Mesenchymal stem cell (in vitro differentiated cells and primary cell): ENCODE measurements around the gene NXPH3.
A peak's percentile ranks its signal among the peaks of the same experiment; 100 is the strongest.

Experiments
- DNase-seq: peaks from one replicate; pipeline ENCODE4 v3.0.0-alpha.2; 2013
- H2AFZ ChIP-seq: one replicate; pipeline ENCODE4 v1.6.1; 2013; ENCODE audit warnings: low read depth, mild to moderate bottlenecking, control low read depth, inconsistent platforms, low read length, moderate library complexity
- H2AK5ac ChIP-seq: 2 replicates; pipeline ENCODE4 v1.6.1; 2013; ENCODE audit warnings: low read length, moderate library complexity, mild to moderate bottlenecking, inconsistent platforms; ENCODE audit not compliant: severe bottlenecking
- H2BK120ac ChIP-seq: one replicate; pipeline ENCODE4 v1.6.1; 2013; ENCODE audit warnings: low read depth, mild to moderate bottlenecking, inconsistent platforms, low read length, moderate library complexity
- H2BK12ac ChIP-seq, 2 experiments: one replicate each; pipeline ENCODE4 v1.6.1; 2013; ENCODE audit warnings: inconsistent platforms in 2 of 2, low read length in 2 of 2, mild to moderate bottlenecking in 2 of 2, moderate library complexity in 2 of 2, control low read depth in 1 of 2
- H2BK15ac ChIP-seq: one replicate; pipeline ENCODE4 v1.6.1; 2013; ENCODE audit warnings: mild to moderate bottlenecking, low read depth, inconsistent platforms; ENCODE audit not compliant: poor library complexity, severe bottlenecking
- H2BK5ac ChIP-seq: 2 replicates; pipeline ENCODE4 v1.6.1; 2013; ENCODE audit warnings: low read depth, mild to moderate bottlenecking, low read length, control low read depth, inconsistent platforms; ENCODE audit not compliant: poor library complexity, severe bottlenecking
- H3K14ac ChIP-seq, 2 experiments: one replicate each; pipeline ENCODE4 v1.6.1; 2013; ENCODE audit warnings: inconsistent platforms in 2 of 2, low read length in 2 of 2, control low read depth in 1 of 2, mild to moderate bottlenecking in 1 of 2, moderate library complexity in 1 of 2
- H3K18ac ChIP-seq, 2 experiments: one replicate each; pipeline ENCODE4 v1.6.1; 2013; ENCODE audit warnings: inconsistent platforms in 2 of 2, low read length in 2 of 2, control low read depth in 1 of 2, low read depth in 1 of 2, mild to moderate bottlenecking in 1 of 2
- H3K23ac ChIP-seq, 2 experiments: one replicate each; pipeline ENCODE4 v1.6.1; 2013; ENCODE audit warnings: inconsistent platforms in 2 of 2, low read length in 2 of 2, mild to moderate bottlenecking in 2 of 2, moderate library complexity in 2 of 2, control low read depth in 1 of 2
- H3K27ac ChIP-seq: 2 replicates; pipeline ENCODE4 v1.5.1; 2013; ENCODE audit warnings: mild to moderate bottlenecking, moderate library complexity, low read length, control low read depth, inconsistent platforms; ENCODE audit not compliant: poor library complexity, severe bottlenecking
- H3K27me3 ChIP-seq, 2 experiments: 2 replicates each; pipeline versions ENCODE4 v1.6.1 to v1.7.0; 2013; ENCODE audit warnings: low read length in 2 of 2, mild to moderate bottlenecking in 2 of 2, moderate library complexity in 2 of 2, control low read depth in 1 of 2, inconsistent platforms in 1 of 2; ENCODE audit not compliant: control insufficient read depth in 1 of 2, insufficient read depth in 1 of 2
- H3K36me3 ChIP-seq, 2 experiments: 2 replicates each; pipeline versions ENCODE4 v1.6.1 to v1.7.0; 2013; ENCODE audit warnings: low read length in 2 of 2, control low read depth in 1 of 2, inconsistent platforms in 1 of 2, low read depth in 1 of 2, mild to moderate bottlenecking in 1 of 2; ENCODE audit not compliant: insufficient read depth in 2 of 2, control insufficient read depth in 1 of 2
- H3K4ac ChIP-seq, 2 experiments: one replicate each; pipeline ENCODE4 v1.6.1; 2013; ENCODE audit warnings: inconsistent platforms in 2 of 2, low read length in 2 of 2, mild to moderate bottlenecking in 2 of 2, moderate library complexity in 2 of 2, control low read depth in 1 of 2, low read depth in 1 of 2
- H3K4me1 ChIP-seq: 2 replicates; pipeline ENCODE4 v1.6.1; 2013; ENCODE audit warnings: low read depth, low read length, control low read depth; ENCODE audit not compliant: control insufficient read depth, insufficient read depth
- H3K4me2 ChIP-seq: 2 replicates; pipeline ENCODE4 v1.6.1; 2013; ENCODE audit warnings: low read length, mild to moderate bottlenecking, inconsistent platforms; ENCODE audit not compliant: poor library complexity, severe bottlenecking
- H3K4me3 ChIP-seq, 2 experiments: 2 replicates each; pipeline versions ENCODE4 v1.5.1 to v1.7.0; 2013; ENCODE audit warnings: low read length in 2 of 2, mild to moderate bottlenecking in 2 of 2, control low read depth in 1 of 2, low read depth in 1 of 2; ENCODE audit not compliant: insufficient read depth in 1 of 2
- H3K79me1 ChIP-seq: replicated peaks from 2 replicates; pipeline ENCODE4 v1.6.1; 2013; ENCODE audit warnings: mild to moderate bottlenecking, control low read depth, low read length, inconsistent platforms; ENCODE audit not compliant: poor library complexity, severe bottlenecking
- H3K9ac ChIP-seq: 2 replicates; pipeline ENCODE4 v1.7.0; 2013; ENCODE audit warnings: mild to moderate bottlenecking, low read length, moderate library complexity
- H3K9me3 ChIP-seq: 2 replicates; pipeline ENCODE4 v1.7.0; 2013; ENCODE audit warnings: mild to moderate bottlenecking, low read length; ENCODE audit not compliant: control insufficient read depth
- H4K8ac ChIP-seq: one replicate; pipeline ENCODE4 v1.6.1; 2013; ENCODE audit warnings: inconsistent platforms, mild to moderate bottlenecking, low read length, moderate library complexity
- H4K91ac ChIP-seq: one replicate; pipeline ENCODE4 v1.6.1; 2013; ENCODE audit warnings: mild to moderate bottlenecking, low read length, inconsistent platforms
- WGBS: methylation state at CpG from one replicate; pipeline ENCODE4 v1.1.7; 2013; ENCODE audit warnings: mixed read lengths; 5-methylcytosine and 5-hydroxymethylcytosine counted together

Gene NXPH3

DNA sequence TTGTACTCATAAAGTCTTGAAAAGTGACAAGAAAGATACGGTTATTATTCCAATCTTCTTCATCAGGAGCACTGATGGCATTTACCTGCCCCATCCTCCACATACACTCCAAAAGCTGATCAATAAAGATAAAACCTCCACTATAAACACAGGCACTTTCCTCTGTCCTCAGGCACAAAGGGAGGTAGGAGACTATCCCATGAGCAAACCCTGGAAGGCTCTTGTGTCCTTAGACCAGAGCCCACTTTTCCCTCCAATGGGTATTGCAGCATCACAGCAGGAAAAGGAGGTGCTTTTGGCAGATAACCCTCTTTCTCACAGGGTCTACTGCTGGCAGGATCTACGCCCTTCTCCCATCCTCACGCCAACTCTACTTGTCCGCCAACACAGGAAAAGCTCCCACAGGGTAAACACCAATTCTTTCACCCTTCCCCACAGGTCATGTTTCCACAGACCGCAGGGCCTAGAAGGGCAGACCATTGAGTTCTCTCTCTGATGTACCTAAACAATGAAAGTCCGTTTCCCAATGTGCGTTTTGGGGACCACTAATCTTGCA lies 28.7 kb downstream of the NXPH3 start:
- Histone ChIP-seq H4K91ac (no peak overlapping the region), H3K4me2 (no peak overlapping the region), H3K23ac (no peak overlapping the region), H3K18ac (no peak overlapping the region), H2BK15ac (no peak overlapping the region), H3K14ac (no peak overlapping the region), H4K8ac (no peak overlapping the region), H3K36me3 (peaks cover 32 to 84% of the 10 kb centered on the region in 2 experiments), H3K27me3 (no peaks in the 10 kb centered on the region), H2AK5ac (no peak overlapping the region), H2BK12ac (no peak overlapping the region), H2BK5ac (no peak overlapping the region), H2AFZ (no peak overlapping the region), H3K4ac (no peak overlapping the region), H3K79me1 (peaks cover 7% of the 10 kb centered on the region), H3K4me1 (peaks cover 2% of the 10 kb centered on the region), H3K9ac (no peak overlapping the region), H3K27ac (no peak overlapping the region), H3K9me3 (no peaks in the 10 kb centered on the region), H3K4me3 (no peak overlapping the region), H2BK120ac (no peak overlapping the region)
- WGBS, result over 99% methylated on average over 7 of the region's 7 CpGs
- DNase-seq, result no peak

DNA sequence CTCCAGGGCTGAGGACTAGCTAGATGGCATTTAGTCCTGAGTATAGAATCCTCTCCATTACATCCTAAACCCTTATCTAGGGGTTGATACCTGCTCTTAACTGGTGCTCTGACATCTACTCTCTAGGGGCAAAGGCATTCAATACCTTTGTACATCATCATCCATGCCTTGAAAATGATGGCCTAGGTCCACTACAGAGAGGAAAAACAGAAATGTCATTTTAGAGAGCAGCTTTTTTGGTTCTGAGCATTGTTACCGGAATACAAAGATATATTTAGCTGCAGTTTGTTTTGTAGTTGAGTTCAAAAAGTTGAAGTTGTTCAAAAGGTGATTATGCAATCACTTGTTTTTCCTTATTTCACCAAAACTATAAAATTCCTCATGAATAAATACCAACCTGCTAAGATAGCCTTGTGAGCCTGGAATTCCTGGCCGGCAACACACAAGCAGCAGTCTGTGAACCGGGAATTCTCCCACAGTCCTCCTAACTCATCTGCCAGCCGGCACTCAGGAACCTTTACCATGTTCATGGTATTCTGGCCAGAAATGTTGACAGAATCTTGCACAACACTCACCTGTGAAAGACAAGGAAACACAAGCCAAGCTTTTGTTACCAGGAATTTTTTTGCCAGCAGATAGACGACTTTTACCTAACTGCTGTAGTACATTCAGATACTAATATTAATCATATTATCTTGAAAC lies 35.4 kb downstream of the NXPH3 start:
- no peak overlapping the region for H4K8ac ChIP-seq
- H3K79me1 ChIP-seq, result peaks cover 20% of the 10 kb centered on the region
- H3K23ac ChIP-seq, result no peak overlapping the region
- H3K27ac ChIP-seq, result no peak overlapping the region
- H4K91ac ChIP-seq, result no peak overlapping the region
- no peak overlapping the region for H2BK5ac ChIP-seq
- H2AFZ ChIP-seq, result no peak overlapping the region
- no peak overlapping the region for H2BK15ac ChIP-seq
- no peak overlapping the region for H3K4me3 ChIP-seq
- H3K36me3 ChIP-seq, result peaks cover 24 to 63% of the 10 kb centered on the region in 2 experiments
- H3K9ac ChIP-seq, result no peak overlapping the region
- H3K18ac ChIP-seq, result no peak overlapping the region
- no peak for DNase-seq
- H3K27me3 ChIP-seq, result no peaks in the 10 kb centered on the region
- no peak overlapping the region for H2BK12ac ChIP-seq
- no peak overlapping the region for H3K4me2 ChIP-seq
- no peak overlapping the region for H3K4ac ChIP-seq
- no peak overlapping the region for H3K14ac ChIP-seq
- peaks cover 3% of the 10 kb centered on the region for H3K4me1 ChIP-seq
- H3K9me3 ChIP-seq, result no peaks in the 10 kb centered on the region
- no peak overlapping the region for H2AK5ac ChIP-seq
- WGBS, result 95% methylated on average over 4 of the region's 5 CpGs
- no peak overlapping the region for H2BK120ac ChIP-seq

DNA sequence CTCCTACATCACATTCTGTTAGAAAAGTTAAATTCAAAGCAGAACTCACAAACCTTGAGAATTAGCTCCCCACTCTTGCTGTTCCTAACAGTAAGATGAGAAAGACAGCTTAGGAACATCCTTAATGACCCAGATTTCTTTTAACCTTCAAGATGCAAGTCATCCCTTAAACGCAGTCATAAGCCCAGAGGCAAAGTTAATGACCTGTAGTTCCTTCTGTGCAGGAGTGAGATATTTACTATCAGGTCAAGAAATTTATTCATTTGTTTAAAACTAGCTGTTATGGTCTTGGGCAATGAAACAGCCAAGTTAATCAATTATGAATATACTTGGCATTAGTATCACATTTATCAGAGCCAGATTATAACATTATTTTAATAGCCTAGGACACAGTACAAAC lies 37.1 kb downstream of the NXPH3 start:
- Histone ChIP-seq H3K27me3 (no peaks in the 10 kb centered on the region), H4K8ac (no peak overlapping the region), H3K36me3 (peaks cover 23 to 50% of the 10 kb centered on the region in 2 experiments), H2AFZ (no peak overlapping the region), H3K4me3 (no peak overlapping the region), H3K79me1 (peaks cover 24% of the 10 kb centered on the region), H2BK5ac (no peak overlapping the region), H3K4ac (no peak overlapping the region), H2AK5ac (no peak overlapping the region), H3K9ac (no peak overlapping the region), H3K23ac (no peak overlapping the region), H3K18ac (no peak overlapping the region), H3K4me1 (peaks cover 3% of the 10 kb centered on the region), H3K9me3 (no peaks in the 10 kb centered on the region), H2BK15ac (no peak overlapping the region), H3K27ac (peak overlapping the region; percentile 67), H4K91ac (no peak overlapping the region), H3K4me2 (no peak overlapping the region), H3K14ac (no peak overlapping the region), H2BK12ac (no peak overlapping the region), H2BK120ac (no peak overlapping the region)
- 80% methylated on average over 1 of the region's 1 CpG for WGBS
- no peak for DNase-seq

DNA sequence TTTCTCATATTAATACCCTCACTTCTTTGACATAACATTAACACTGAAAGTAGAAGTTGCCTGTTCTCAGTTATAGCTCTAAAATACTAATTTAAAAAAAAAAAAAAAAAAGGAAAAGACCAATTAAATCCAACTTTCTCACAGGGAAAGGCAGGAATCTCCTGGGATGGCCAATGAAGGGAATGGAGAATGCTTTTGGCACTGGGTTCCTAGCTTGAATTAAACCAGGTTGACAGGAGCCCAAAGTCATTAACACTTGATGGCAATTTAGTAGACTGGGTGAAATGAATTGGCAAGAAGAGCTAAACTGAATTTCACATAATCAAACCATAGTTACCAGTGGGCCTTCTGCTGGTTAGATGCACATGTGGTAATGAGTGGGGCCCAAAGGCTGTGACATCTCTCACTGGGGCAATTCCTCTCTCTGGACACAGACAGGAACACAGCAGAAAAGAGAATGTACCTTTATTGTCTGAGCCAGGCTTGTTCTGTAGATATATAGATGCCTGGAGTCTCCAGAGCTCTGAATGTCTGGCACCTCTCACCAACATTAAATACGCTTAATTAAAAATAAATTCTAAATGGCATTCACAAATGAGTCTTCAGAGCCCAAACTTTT lies 37.6 kb downstream of the NXPH3 start:
- Histone ChIP-seq H3K9me3 (no peaks in the 10 kb centered on the region), H3K4me2 (no peak overlapping the region), H2BK5ac (no peak overlapping the region), H3K23ac (no peak overlapping the region), H3K9ac (no peak overlapping the region), H2BK12ac (no peak overlapping the region), H3K4ac (no peak overlapping the region), H4K8ac (no peak overlapping the region), H3K27ac (peak overlapping the region; percentile 63), H3K4me3 (no peak overlapping the region), H2AK5ac (peak overlapping the region; percentile 73), H3K4me1 (peaks cover 3% of the 10 kb centered on the region), H2BK15ac (no peak overlapping the region), H3K14ac (no peak overlapping the region), H2AFZ (no peak overlapping the region), H3K18ac (no peak overlapping the region), H3K79me1 (peaks cover 26% of the 10 kb centered on the region), H3K36me3 (peaks cover 23 to 50% of the 10 kb centered on the region in 2 experiments), H2BK120ac (no peak overlapping the region), H4K91ac (no peak overlapping the region), H3K27me3 (no peaks in the 10 kb centered on the region)
- no CpG with 5 or more reads among the region's 1 CpG for WGBS
- DNase-seq, result no peak
